Natural killer cell treated with Interleukin-12 subunit alpha and Interleukin-12 subunit beta and Interleukin-15 and Interleukin-18, amount 100 ng/mL, for 72 hours (primary cell): ENCODE measurements around the gene RBP3. TPM values are rescaled to one million over a fixed set of nuclear protein-coding genes. Genes with fewer than 3 reads are reported as not detected.
A peak's percentile ranks its signal among the peaks of the same experiment; 100 is the strongest.

Source experiments
- ATAC-seq, 2 donors: fragments of 150-1000 bp; cut with Tn5 transposase in 1 of 2; sonication (Bioruptor Pico), chemical (Tn5 transposase) in 1 of 2; 2 replicates each; pipeline ENCODE4 v1.10.0; 2021
- DNase-seq: peaks from one replicate; pipeline ENCODE4 v3.0.0; 2022; ENCODE audit warnings: low spot score
- H3K27ac Mint-ChIP-seq, 2 donors: 1 replicate in 1 of 2; 2 replicates in 1 of 2; pipeline ENCODE4 v1.8.0; 2022; ENCODE audit warnings: mixed read lengths in 2 of 2, mild to moderate bottlenecking in 1 of 2, moderate library complexity in 1 of 2
- H3K27me3 Mint-ChIP-seq, 2 donors: 1 replicate in 1 of 2; 2 replicates in 1 of 2; pipeline ENCODE4 v1.8.0; 2022; ENCODE audit warnings: mixed read lengths in 2 of 2
- H3K36me3 Mint-ChIP-seq: one replicate; pipeline ENCODE4 v1.8.0; 2022; ENCODE audit warnings: mixed read lengths
- H3K4me1 Mint-ChIP-seq, 2 donors: 1 replicate in 1 of 2; 2 replicates in 1 of 2; pipeline ENCODE4 v1.8.0; 2022; ENCODE audit warnings: low read depth in 2 of 2, mixed read lengths in 2 of 2, mild to moderate bottlenecking in 1 of 2
- H3K4me3 Mint-ChIP-seq: one replicate; pipeline ENCODE4 v1.8.0; 2022; ENCODE audit warnings: mixed read lengths
- H3K9me3 Mint-ChIP-seq: 2 replicates; pipeline ENCODE4 v1.8.0; 2022; ENCODE audit warnings: mixed read lengths
- total RNA-seq, 2 donors: library from RNA; stranded (reverse); gene quantifications; one replicate each; pipeline ENCODE4 v1.2.3, GENCODE V29; 2022

The RBP3 gene
- total RNA-seq: not detected

GRCh38 chr10:47348138-47348651, at the start of gene RBP3:
TSS of gene RBP3 (plus strand) at chr10:47348363. CDS start at chr10:47348485, 122 bp downstream.
- no peak within 1 kb of the TSS for H3K4me3 Mint-ChIP-seq
- no peak within 1 kb of the TSS for H3K27ac Mint-ChIP-seq
- peaks cover 0 to 3% of the 10 kb centered on the region in 2 donors for H3K27me3 Mint-ChIP-seq
- ATAC-seq: no peak
- no peaks in the 10 kb centered on the region for H3K36me3 Mint-ChIP-seq
- H3K9me3 Mint-ChIP-seq: no peaks in the 10 kb centered on the region
- DNase-seq: no peak
- H3K4me1 Mint-ChIP-seq: no peaks in the 10 kb centered on the region

- no peak for DNase-seq
- Mint-ChIP-seq H3K27me3 (peaks cover 27 to 41% of the 10 kb centered on the region in 2 donors), H3K4me3 (no peak overlapping the region), H3K9me3 (no peaks in the 10 kb centered on the region), H3K36me3 (no peaks in the 10 kb centered on the region), H3K4me1 (peaks cover 0 to 4% of the 10 kb centered on the region in 2 donors), H3K27ac (no peak overlapping the region)
- ATAC-seq: no peak
These were observed 49.4 kb upstream of the RBP3 start for GRCh38 chr10:47298715-47299114.

- H3K9me3 Mint-ChIP-seq: no peaks in the 10 kb centered on the region
- DNase-seq (no peak), ATAC-seq (no peak)
- no peaks in the 10 kb centered on the region for H3K36me3 Mint-ChIP-seq
- H3K4me3 Mint-ChIP-seq: no peak within 1 kb of the TSS
- H3K27me3 Mint-ChIP-seq: peaks cover 25 to 39% of the 10 kb centered on the region in 2 donors
- H3K27ac Mint-ChIP-seq: no peak within 1 kb of the TSS
- peaks cover 0 to 4% of the 10 kb centered on the region in 2 donors for H3K4me1 Mint-ChIP-seq
These were observed 48.3 kb upstream of the RBP3 start, which contains the start of gene GDF10 for GRCh38 chr10:47299611-47300428. TSS of gene GDF10 (plus strand) at chr10:47300197. CDS start at chr10:47300652, 455 bp downstream.

- DNase-seq (no peak), ATAC-seq (no peak)
- no peak overlapping the region for H3K27ac Mint-ChIP-seq
- no peaks in the 10 kb centered on the region for H3K9me3 Mint-ChIP-seq
- peaks cover 0 to 4% of the 10 kb centered on the region in 2 donors for H3K4me1 Mint-ChIP-seq
- H3K27me3 Mint-ChIP-seq: peaks cover 23 to 32% of the 10 kb centered on the region in 2 donors
- H3K36me3 Mint-ChIP-seq: no peaks in the 10 kb centered on the region
- no peak overlapping the region for H3K4me3 Mint-ChIP-seq
These were observed 47.7 kb upstream of the RBP3 start for GRCh38 chr10:47300429-47300931.

- Mint-ChIP-seq H3K4me3 (no peak overlapping the region), H3K27me3 (peaks cover 21 to 26% of the 10 kb centered on the region in 2 donors), H3K27ac (no peak overlapping the region), H3K36me3 (no peaks in the 10 kb centered on the region), H3K9me3 (no peaks in the 10 kb centered on the region), H3K4me1 (peaks cover 0 to 4% of the 10 kb centered on the region in 2 donors)
- no peak for ATAC-seq
- no peak for DNase-seq
These were observed 46.3 kb upstream of the RBP3 start for GRCh38 chr10:47301833-47302232.

- no peaks in the 10 kb centered on the region for H3K9me3 Mint-ChIP-seq
- H3K27ac Mint-ChIP-seq: no peak overlapping the region
- peak in 1 of 2 donors; percentile 24 for ATAC-seq
These were observed 45.1 kb upstream of the RBP3 start for GRCh38 chr10:47303105-47303504.

GRCh38 chr10:47303866-47304265, 44.3 kb upstream of the RBP3 start:
- DNase-seq (no peak), ATAC-seq (no peak)
- peaks cover 0 to 4% of the 10 kb centered on the region in 2 donors for H3K4me1 Mint-ChIP-seq
- H3K9me3 Mint-ChIP-seq: no peaks in the 10 kb centered on the region
- H3K36me3 Mint-ChIP-seq: no peaks in the 10 kb centered on the region
- no peak overlapping the region for H3K4me3 Mint-ChIP-seq
- H3K27ac Mint-ChIP-seq: no peak overlapping the region
- H3K27me3 Mint-ChIP-seq: peaks cover 23 to 25% of the 10 kb centered on the region in 2 donors

More at GRCh38 chr10:47303105-47303504, 45.1 kb upstream of the RBP3 start:
- DNase-seq: no peak
- Mint-ChIP-seq H3K4me1 (peaks cover 0 to 4% of the 10 kb centered on the region in 2 donors), H3K27me3 (peaks cover 23 to 25% of the 10 kb centered on the region in 2 donors), H3K36me3 (no peaks in the 10 kb centered on the region), H3K4me3 (no peak overlapping the region)

- no peak for DNase-seq
These were observed 42.6 kb upstream of the RBP3 start for GRCh38 chr10:47305566-47305965.

GRCh38 chr10:47306387-47307210, 41.6 kb upstream of the RBP3 start:
- DNase-seq: no peak
- Mint-ChIP-seq H3K4me1 (no peaks in the 10 kb centered on the region), H3K27me3 (peaks cover 11 to 12% of the 10 kb centered on the region in 2 donors), H3K9me3 (no peaks in the 10 kb centered on the region), H3K27ac (no peak overlapping the region), H3K4me3 (no peak overlapping the region), H3K36me3 (no peaks in the 10 kb centered on the region)
- ATAC-seq: no peak

More at GRCh38 chr10:47305566-47305965, 42.6 kb upstream of the RBP3 start:
- Mint-ChIP-seq H3K27me3 (peaks cover 17 to 18% of the 10 kb centered on the region in 2 donors), H3K36me3 (no peaks in the 10 kb centered on the region), H3K4me1 (peaks cover 0 to 4% of the 10 kb centered on the region in 2 donors), H3K9me3 (no peaks in the 10 kb centered on the region), H3K27ac (no peak overlapping the region), H3K4me3 (no peak overlapping the region)
- ATAC-seq: no peak

GRCh38 chr10:47307381-47307780, 40.8 kb upstream of the RBP3 start:
- Mint-ChIP-seq H3K36me3 (no peaks in the 10 kb centered on the region), H3K4me3 (no peak overlapping the region)
- DNase-seq: no peak

GRCh38 chr10:47308775-47309174, 39.4 kb upstream of the RBP3 start:
- Mint-ChIP-seq H3K9me3 (no peaks in the 10 kb centered on the region), H3K36me3 (no peaks in the 10 kb centered on the region), H3K4me1 (no peaks in the 10 kb centered on the region), H3K27ac (no peak overlapping the region), H3K27me3 (peaks cover 9 to 11% of the 10 kb centered on the region in 2 donors), H3K4me3 (no peak overlapping the region)
- ATAC-seq (no peak), DNase-seq (no peak)

More at GRCh38 chr10:47307381-47307780, 40.8 kb upstream of the RBP3 start:
- Mint-ChIP-seq H3K9me3 (no peaks in the 10 kb centered on the region), H3K4me1 (no peaks in the 10 kb centered on the region), H3K27me3 (peaks cover 11 to 12% of the 10 kb centered on the region in 2 donors), H3K27ac (no peak overlapping the region)
- ATAC-seq: no peak

GRCh38 chr10:47309408-47310089, 38.6 kb upstream of the RBP3 start:
- DNase-seq (no peak), ATAC-seq (no peak)
- no peak overlapping the region for H3K4me3 Mint-ChIP-seq
- H3K9me3 Mint-ChIP-seq: no peaks in the 10 kb centered on the region
- H3K27ac Mint-ChIP-seq: no peak overlapping the region
- H3K27me3 Mint-ChIP-seq: peaks cover 9 to 11% of the 10 kb centered on the region in 2 donors
- H3K4me1 Mint-ChIP-seq: no peaks in the 10 kb centered on the region
- H3K36me3 Mint-ChIP-seq: no peaks in the 10 kb centered on the region

GRCh38 chr10:47310090-47310505, 38.1 kb upstream of the RBP3 start:
- no peaks in the 10 kb centered on the region for H3K9me3 Mint-ChIP-seq
- H3K4me1 Mint-ChIP-seq: no peaks in the 10 kb centered on the region
- no peak overlapping the region for H3K4me3 Mint-ChIP-seq
- peaks cover 6 to 11% of the 10 kb centered on the region in 2 donors for H3K27me3 Mint-ChIP-seq
- no peak overlapping the region for H3K27ac Mint-ChIP-seq
- no peaks in the 10 kb centered on the region for H3K36me3 Mint-ChIP-seq
- DNase-seq (no peak), ATAC-seq (no peak)
